Tibial nerve (tissue), 3 donors: ENCODE measurements around the gene ACRV1.

ENCODE experiments used
- CTCF ChIP-seq, 5 experiments: fragments of 200-600 bp in 3 of 5; fragments of 450-650 bp in 2 of 5; sonication (generic) in 3 of 5; IDR thresholded peaks; one replicate each; pipeline ENCODE4 v1.5.1; 2016 to 2019; ENCODE audit warnings: antibody characterized with exemption in 5 of 5, mild to moderate bottlenecking in 3 of 5, moderate library complexity in 2 of 5
- POLR2A ChIP-seq, 2 donors: fragments of 450-650 bp; IDR thresholded peaks; one replicate each; pipeline ENCODE4 v1.6.1; 2017; ENCODE audit warnings: antibody characterized with exemption in 2 of 2, mild to moderate bottlenecking in 2 of 2, moderate library complexity in 2 of 2

- TF ChIP-seq CTCF (IDR thresholded peaks at IDR 0.05) (no peak), POLR2A (IDR thresholded peaks at IDR 0.05) (no peak)
Observed at GRCh38 chr11:125662689-125663088, 18.0 kb downstream of the ACRV1 start.
